Left ventricle myocardium superior (tissue), 1 donor: ENCODE data around the gene CNPY1. TPM values are rescaled to one million over a fixed set of nuclear protein-coding genes. Genes with fewer than 3 reads are reported as not detected.
A peak's percentile ranks its signal among the peaks of the same experiment; 100 is the strongest.

ENCODE experiments used
- ATAC-seq: fragments of 200-7000 bp; cut with Tn5 transposase; one replicate; pipeline ENCODE4 v1.9.1; 2020; ENCODE audit warnings: mild to moderate bottlenecking, moderate library complexity
- DNase-seq: peaks from one replicate; pipeline ENCODE4 v3.0.0-alpha.2; 2020
- intact Hi-C: fragments of 100-400 bp; cut with micrococcal nuclease; formaldehyde crosslinking; loops from one replicate; pipeline ENCODE4 v1.11.0; 2022
- total RNA-seq: library from RNA; stranded (reverse); fragmentation: NEBNext Ultra II Directional; extraction: Animal tissue kit (Norgen Biotek cat#: 25700); gene quantifications from one replicate; pipeline ENCODE4 v1.2.1, GENCODE V29; 2021
- donor health status: DM: no; HTN: yes; CAD: no; lungs with severe emphysema.

The CNPY1 gene
- total RNA-seq, 1 donor from 2014 or later, result not detected

DNA sequence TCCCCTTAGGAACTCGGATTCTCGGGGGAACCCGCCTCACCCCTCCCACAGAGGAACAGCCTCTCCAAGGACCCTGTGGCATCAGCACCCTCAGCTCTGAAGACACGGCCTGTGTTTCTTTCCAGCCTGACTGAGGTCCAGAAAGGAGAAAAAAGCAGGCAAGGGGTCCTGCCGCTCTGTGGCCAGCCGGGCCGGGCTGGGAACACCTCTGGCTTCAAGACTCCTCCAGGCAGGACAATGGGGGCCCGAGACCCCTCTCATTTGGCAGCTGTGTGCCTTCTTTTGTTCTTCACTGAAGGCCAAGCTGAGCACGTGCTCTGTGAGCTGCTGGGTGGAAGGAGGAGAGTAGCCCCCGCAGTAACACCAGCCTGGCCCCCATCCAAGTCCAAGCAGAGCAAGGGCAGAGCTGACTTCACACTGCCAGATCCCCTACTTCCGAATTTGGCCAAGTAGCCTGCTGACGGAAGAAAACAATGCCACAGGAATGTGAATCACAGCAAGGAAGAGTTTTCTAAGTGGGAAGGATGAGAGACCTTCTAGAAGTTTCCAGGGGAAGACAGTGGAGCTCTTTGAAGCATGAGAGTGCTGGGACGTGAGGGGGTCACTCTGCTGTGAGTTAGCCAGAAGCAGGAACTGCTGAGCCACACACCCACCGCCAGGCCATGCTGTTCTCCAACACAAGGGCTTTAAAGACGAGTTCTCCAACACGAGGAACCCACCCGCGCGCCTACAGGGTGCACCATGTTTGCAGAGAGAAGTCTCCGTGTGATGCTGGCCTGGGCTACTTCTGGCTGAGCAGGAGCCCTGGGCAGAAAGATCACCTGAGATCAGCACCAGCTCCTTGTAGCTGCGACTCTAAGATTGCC lies 3.1 kb downstream of the CNPY1 start:
- intact Hi-C loops, result no loop called here
- DNase-seq (no peak), ATAC-seq (no peak)

DNA sequence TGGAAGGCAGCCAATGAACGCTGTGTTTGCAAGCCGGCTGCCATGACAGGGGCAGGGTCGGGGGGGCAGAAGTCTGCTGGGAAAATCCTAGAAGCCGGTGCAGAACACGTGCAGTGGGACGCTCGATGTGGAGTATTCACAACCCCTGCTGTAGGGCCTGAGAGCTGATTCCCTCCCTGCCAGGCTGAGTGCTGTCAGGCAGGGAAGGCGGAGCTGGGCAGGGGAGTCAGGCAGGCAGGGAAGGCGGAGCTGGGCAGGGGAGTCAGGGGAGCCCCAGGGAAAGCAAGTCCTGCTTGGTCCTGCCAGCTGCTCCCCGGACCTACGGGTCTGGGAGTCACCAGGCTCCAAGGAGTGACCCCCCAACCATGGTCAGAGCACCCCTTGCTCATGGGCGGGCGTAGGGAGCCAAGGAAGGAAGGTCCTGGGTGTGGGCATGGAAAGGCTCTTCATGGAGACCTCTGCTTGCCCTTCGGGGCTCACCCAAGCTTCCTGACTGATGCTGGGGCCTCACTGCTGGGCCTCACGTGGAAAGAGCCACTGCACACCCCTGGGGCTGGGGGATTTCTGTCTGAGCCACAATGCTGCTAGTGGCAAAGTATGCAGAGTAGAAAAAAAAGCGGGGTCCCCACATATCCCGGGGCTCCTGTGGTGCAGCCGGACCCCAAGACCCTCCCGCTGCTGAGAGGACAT lies 4.2 kb downstream of the CNPY1 start:
- DNase-seq (no peak), ATAC-seq (no peak)
- intact Hi-C loops, result no loop called here

DNA sequence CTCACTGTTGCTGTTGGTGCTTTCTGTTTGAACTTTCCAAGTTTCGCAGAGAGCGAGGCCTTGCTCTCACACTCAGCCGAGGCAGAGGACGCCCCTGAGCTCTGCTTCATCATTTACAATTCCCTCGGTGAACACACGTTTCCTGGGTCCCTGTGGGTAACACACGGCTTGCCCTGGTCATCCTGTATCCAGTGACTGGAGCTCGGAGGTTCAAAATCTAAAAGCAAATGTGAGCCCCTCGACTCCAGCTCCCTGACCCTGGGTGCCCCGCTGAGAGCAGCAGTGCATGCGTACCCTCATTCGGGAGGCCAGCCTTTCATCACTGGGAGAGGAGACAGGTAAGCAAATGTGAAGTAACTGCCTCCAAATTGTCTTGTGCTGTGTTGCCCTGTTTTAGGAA lies 5.8 kb downstream of the CNPY1 start:
- DNase-seq, result no peak
- intact Hi-C loops, result no loop called here
- no peak for ATAC-seq

GRCh38 chr7:155538293-155538692 lies 8.1 kb downstream of the CNPY1 start:
- DNase-seq (no peak), ATAC-seq (no peak)
- intact Hi-C loops, result no loop called here

DNA sequence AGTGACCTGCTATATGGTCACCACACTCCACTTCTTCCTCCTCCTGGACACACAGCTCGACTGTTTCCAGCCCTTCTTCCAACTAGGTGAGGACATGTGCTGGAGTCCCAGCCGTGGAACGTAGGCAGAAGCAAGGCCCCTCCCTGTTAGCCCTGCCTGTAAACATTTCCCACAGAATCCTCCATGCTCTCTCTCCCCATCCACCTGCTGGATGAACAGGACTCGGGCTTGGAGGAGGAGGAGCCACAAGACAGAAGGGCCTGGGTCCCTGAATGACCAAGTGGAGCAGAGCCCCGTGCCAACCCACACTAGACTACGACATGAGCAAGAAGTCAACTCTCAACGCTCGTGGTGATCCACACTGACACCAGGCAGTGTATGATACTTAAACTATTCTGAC lies 9.9 kb downstream of the CNPY1 start:
- DNase-seq, result no peak
- ATAC-seq, result no peak
- intact Hi-C loops, result no loop called here

DNA sequence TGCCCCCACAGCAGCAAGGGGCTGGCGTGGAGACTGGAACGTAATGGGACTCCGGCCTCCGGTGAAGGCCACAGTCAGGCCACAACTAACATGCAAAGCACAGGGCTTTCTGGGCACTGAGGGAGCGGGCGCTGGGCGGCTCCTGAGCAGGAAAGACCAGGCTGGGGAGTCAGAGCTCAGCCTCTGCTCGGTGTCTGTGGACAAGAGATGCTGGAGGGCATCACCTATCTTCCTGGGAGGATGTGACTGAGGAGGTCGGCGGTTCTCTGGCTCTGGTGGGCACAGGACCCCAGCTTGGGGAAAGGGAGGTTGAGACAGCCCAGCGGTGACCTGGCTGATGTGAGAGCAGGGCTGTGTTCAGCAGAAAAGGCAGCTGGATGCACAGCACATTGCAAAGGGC lies 11.7 kb downstream of the CNPY1 start:
- ATAC-seq, result no peak
- intact Hi-C loops, result no loop called here
- DNase-seq, result no peak

DNA sequence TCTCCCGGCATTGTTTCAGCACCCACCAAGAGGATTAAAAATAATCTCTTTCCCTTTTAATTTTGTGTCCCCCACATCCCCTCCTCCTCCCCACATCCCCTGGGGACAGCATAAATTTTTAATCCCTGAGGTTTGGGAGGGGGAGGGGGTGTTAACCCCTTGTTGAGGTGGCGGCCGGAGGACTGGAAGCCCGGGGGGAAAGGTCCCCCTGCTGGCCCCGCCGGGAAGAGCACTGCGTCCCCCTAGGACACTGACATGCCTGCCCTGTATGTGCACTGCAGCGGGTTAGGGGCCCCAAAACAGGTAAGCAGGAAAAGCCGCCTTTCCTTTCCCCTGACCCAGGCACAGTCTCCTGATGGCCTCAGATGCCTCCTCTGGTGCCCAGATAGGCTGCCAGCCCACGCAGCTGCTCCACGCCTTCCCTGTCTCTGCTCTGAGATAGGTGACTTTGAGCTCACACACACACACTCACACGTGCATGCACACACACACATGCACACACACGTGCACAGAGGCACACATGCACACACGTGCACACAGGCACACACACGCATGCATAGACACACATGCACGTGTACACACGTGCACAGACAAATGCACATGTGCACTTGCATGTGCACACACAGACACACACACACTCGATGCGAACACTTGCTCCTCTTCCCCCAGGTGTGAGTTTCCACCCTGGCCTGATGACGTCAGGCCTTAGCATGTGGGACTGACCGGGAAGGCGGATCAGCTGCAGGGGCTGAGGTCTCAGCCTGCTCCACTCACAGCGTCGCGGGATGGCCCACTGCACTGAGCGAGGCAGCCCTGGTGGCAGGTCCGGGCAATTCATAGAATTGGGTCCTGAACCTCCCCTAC lies 12.3 kb downstream of the CNPY1 start:
- no peak for DNase-seq
- intact Hi-C loops, result no loop called here
- peak; percentile 72 for ATAC-seq

- ATAC-seq (peak; percentile 41), DNase-seq (no peak)
- intact Hi-C loops, result no loop called here
These were observed 13.1 kb downstream of the CNPY1 start for GRCh38 chr7:155533120-155533826.

DNA sequence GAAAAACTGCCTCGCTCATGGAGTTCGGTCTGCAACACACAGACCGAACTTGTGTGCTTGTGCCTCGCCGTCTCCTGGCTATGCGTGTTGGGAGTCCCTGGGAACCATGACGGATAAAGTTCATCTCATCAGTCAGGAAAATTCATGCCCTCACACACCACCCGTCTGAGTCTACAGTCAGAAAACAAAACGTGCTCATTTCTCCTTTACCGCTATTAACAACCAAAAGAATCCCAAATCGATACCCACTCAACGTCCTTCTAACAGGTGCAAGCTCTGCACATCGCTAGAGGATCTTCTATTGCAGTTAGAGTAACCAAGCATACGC lies 13.6 kb downstream of the CNPY1 start:
- DNase-seq (no peak), ATAC-seq (no peak)
- intact Hi-C loops, result no loop called here

GRCh38 chr7:155531681-155532080 lies 14.7 kb downstream of the CNPY1 start:
- no peak for DNase-seq
- no peak for ATAC-seq
- intact Hi-C loops, result no loop called here

DNA sequence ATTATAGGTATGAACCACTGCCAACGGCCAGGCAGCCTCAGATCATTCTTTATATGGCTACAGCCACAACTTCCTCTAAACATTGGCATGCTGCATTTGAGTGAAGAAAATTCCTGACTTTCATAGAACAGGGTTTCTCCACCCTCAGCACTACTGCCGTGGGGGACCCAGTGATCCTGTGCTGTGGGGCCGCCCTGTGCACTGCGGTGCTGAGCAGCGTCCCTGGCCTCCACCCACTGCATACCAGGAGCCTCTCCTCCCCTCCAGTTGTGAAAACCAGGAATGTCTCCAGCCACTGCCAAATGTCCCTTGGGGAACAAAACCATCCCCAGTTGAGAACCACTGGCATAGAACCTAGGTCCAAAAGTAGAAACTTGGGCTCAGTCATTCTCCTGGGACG lies 15.8 kb downstream of the CNPY1 start:
- no peak for ATAC-seq
- intact Hi-C loops, result no loop called here
- no peak for DNase-seq

GRCh38 chr7:155529845-155530244 lies 16.5 kb downstream of the CNPY1 start:
- intact Hi-C loops, result no loop called here
- DNase-seq (no peak), ATAC-seq (no peak)

DNA sequence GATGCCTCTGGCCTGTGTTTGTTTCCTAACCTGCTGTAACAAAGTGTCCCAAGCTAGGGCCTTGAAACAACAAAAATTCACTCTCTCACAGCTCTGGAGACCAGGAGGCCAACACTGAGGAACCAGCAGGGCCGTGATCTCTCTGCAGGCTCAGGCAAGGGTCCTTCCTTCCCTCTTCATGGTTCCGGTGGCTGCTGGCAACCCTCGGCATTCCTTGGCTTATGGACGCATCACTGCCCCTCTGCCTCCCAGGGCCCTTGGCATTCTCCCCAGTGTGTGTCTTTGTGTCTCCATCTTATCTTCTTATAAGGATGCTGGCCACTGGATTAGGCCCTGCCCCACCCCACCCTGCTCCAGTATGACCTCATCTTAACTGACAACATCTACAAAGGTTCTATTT lies 17.0 kb downstream of the CNPY1 start:
- intact Hi-C loops, result no loop called here
- ATAC-seq (no peak), DNase-seq (no peak)

DNA sequence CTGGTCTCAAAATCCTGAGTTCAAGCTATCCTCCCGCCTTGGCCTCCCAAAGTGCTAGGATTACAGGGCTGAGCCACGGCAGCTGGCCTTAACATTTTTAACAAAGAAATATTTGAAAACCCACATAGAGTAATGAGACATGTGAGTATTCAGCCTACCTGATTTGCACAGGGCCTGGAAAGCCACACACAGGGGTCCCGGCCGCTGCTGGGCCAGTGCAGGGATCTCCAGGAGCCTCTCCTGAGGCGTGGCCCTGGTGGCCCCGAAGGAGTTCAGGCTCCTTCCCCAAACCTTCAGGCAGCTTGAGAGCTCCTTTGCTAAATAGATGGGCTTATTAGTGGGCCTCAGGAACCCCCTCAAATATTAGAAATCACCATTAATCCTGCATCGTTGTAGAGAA lies 18.7 kb downstream of the CNPY1 start:
- intact Hi-C loops, result no loop called here
- ATAC-seq (no peak), DNase-seq (no peak)

- intact Hi-C loops, result no loop called here
- ATAC-seq (no peak), DNase-seq (no peak)
These were observed 20.1 kb downstream of the CNPY1 start for GRCh38 chr7:155526225-155526624.

- ATAC-seq, result no peak
- intact Hi-C loops, result no loop called here
- DNase-seq, result no peak
These were observed 22.3 kb downstream of the CNPY1 start for GRCh38 chr7:155524018-155524556.

- ATAC-seq (no peak), DNase-seq (no peak)
- intact Hi-C loops, result no loop called here
These were observed 23.1 kb downstream of the CNPY1 start for GRCh38 chr7:155523168-155523675.

DNA sequence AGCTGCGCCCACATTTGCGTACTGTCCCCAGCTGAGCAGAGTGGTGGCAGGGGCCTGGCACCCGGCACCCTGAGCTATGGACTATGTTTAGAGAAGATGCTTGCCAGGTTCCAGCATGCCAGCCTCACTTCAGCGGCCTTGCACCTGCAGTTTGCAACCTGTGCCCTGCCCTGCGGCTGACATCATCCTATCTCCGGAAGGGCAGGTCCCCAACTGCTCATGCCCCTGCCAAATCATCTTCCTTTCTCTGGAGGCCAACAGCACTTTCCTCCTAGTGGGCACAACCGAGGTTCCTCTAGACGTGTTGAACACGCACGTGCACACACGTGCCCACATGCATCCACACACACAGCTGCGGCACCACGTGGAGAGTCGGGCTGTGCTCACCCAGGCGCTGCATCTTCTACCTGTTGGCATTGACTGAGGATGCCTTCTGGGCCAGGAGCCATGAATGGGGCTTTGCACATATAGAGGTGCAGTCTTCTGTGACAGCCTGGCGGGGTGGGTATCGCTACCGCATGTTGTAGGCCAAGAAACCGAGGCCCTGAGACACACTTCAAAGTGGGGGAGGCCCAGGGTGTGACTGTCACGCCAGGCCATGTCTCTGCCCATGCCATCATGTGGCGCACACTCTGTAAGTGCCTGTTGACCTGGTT lies 24.5 kb downstream of the CNPY1 start:
- intact Hi-C loops, result no loop called here
- DNase-seq (no peak), ATAC-seq (no peak)
